SU-DHL-6 (cell line): ENCODE measurements around the gene ZNF580.

Source experiments
- H2AFZ ChIP-seq: fragments of 200-600 bp; sonication (generic); 2 replicates; pipeline ENCODE4 v1.6.1; 2014; ENCODE audit warnings: low read depth, mild to moderate bottlenecking, moderate library complexity, mixed read lengths, antibody characterized with exemption, low read length; ENCODE audit not compliant: severe bottlenecking
- H3F3A ChIP-seq: fragments of 200-600 bp; shearing (Covaris generic); 2 replicates; pipeline ENCODE4 v1.6.0; 2016; ENCODE audit warnings: antibody characterized with exemption, mild to moderate bottlenecking; ENCODE audit not compliant: insufficient read depth
- H3K27ac ChIP-seq: fragments of 200-600 bp; sonication (generic); 2 replicates; pipeline ENCODE4 v1.5.1; 2016; ENCODE audit warnings: low read depth, mild to moderate bottlenecking, low read length, moderate library complexity, mixed read lengths
- H3K27me3 ChIP-seq: fragments of 200-600 bp; sonication (generic), shearing (Covaris generic); 2 replicates; pipeline ENCODE4 v1.6.0; 2014; ENCODE audit warnings: mild to moderate bottlenecking, low read length
- H3K36me3 ChIP-seq: fragments of 200-600 bp; sonication (generic); 2 replicates; pipeline ENCODE4 v1.6.1; 2014; ENCODE audit warnings: mild to moderate bottlenecking, low read length, mixed read lengths
- H3K4me2 ChIP-seq: fragments of 300-600, 200-600 bp; shearing (Covaris generic), sonication (generic); 2 replicates; pipeline ENCODE4 v1.6.0; 2014; ENCODE audit warnings: low read length, low read depth, mild to moderate bottlenecking; ENCODE audit not compliant: poor library complexity, severe bottlenecking
- H3K4me3 ChIP-seq: fragments of 200-600 bp; sonication (generic); 2 replicates; pipeline ENCODE4 v1.5.1; 2014; ENCODE audit warnings: antibody characterized with exemption, low read length, mild to moderate bottlenecking, mixed read lengths; ENCODE audit not compliant: insufficient read depth, poor library complexity, severe bottlenecking
- H3K79me2 ChIP-seq: fragments of 200-600 bp; sonication (generic); 2 replicates; pipeline ENCODE4 v1.6.1; 2014; ENCODE audit warnings: mild to moderate bottlenecking, low read length, moderate library complexity; ENCODE audit not compliant: insufficient read depth
- H3K9ac ChIP-seq: fragments of 200-600 bp; sonication (generic); 2 replicates; pipeline ENCODE4 v1.7.0; 2014; ENCODE audit warnings: mild to moderate bottlenecking, low read length
- H3K9me2 ChIP-seq: fragments of 200-600 bp; sonication (generic); replicated peaks from 2 replicates; pipeline ENCODE4 v1.6.1; 2014; ENCODE audit warnings: low read length; ENCODE audit not compliant: insufficient read depth
- H3K9me3 ChIP-seq: fragments of 200-600 bp; sonication (generic); 2 replicates; pipeline ENCODE4 v1.6.1; 2014; ENCODE audit warnings: low read length, mixed read lengths; ENCODE audit not compliant: insufficient read depth
- H4K20me1 ChIP-seq: fragments of 200-600 bp; sonication (generic); 2 replicates; pipeline ENCODE4 v1.6.1; 2014; ENCODE audit warnings: low read depth, mild to moderate bottlenecking, antibody characterized with exemption, low read length, moderate library complexity, mixed read lengths
- CTCF ChIP-seq: fragments of 200-600 bp; sonication (generic); IDR thresholded peaks from one replicate; pipeline ENCODE4 v1.5.1; 2017; ENCODE audit warnings: antibody characterized with exemption, mild to moderate bottlenecking, low read length, moderate library complexity; ENCODE audit not compliant: insufficient read depth, poor library complexity, severe bottlenecking
- EZH2phosphoT487 ChIP-seq: fragments of 200-600 bp; sonication (generic), shearing (Covaris generic); conservative IDR thresholded peaks from 2 replicates; pipeline ENCODE4 v1.6.1; 2018; ENCODE audit warnings: mild to moderate bottlenecking, antibody characterized with exemption, low read length, moderate library complexity, mixed read lengths

ZNF580 gene

GRCh38 chr19:55647732-55648584, 7.2 kb downstream of the ZNF580 start, which contains the start of gene CCDC106:
CCDC106 (plus strand) TSS chr19:55648212; CDS start chr19:55649047, 835 bp downstream.
- Histone ChIP-seq H3K27ac (peak within 1 kb of the TSS; percentile 95), H3K4me3 (peak within 1 kb of the TSS; percentile 69), H3K9me2 (no peaks in the 10 kb centered on the region), H3F3A (peaks cover 36% of the 10 kb centered on the region), H3K4me2 (peak within 1 kb of the TSS; percentile 87), H4K20me1 (no peaks in the 10 kb centered on the region), H3K79me2 (peaks cover 24% of the 10 kb centered on the region), H2AFZ (no peak within 1 kb of the TSS), H3K9me3 (no peaks in the 10 kb centered on the region), H3K36me3 (no peaks in the 10 kb centered on the region; the same call in 1 of the 2 replicates), H3K9ac (peak within 1 kb of the TSS; percentile 92), H3K27me3 (no peaks in the 10 kb centered on the region)
- TF ChIP-seq EZH2phosphoT487 (no peak), CTCF (no peak)

GRCh38 chr19:55648585-55649267, 7.9 kb downstream of the ZNF580 start:
- H3K9me3 ChIP-seq: no peaks in the 10 kb centered on the region
- H3K27ac ChIP-seq: peak overlapping the region; percentile 95
- H3K9ac ChIP-seq: peak overlapping the region; percentile 92
- no peak overlapping the region for H2AFZ ChIP-seq
- peaks cover 33% of the 10 kb centered on the region for H3F3A ChIP-seq
- H3K36me3 ChIP-seq: no peaks in the 10 kb centered on the region; the same call in 1 of the 2 replicates
- TF ChIP-seq CTCF (no peak), EZH2phosphoT487 (no peak)
- H3K4me3 ChIP-seq: peak overlapping the region; percentile 69
- no peaks in the 10 kb centered on the region for H4K20me1 ChIP-seq
- H3K9me2 ChIP-seq: no peaks in the 10 kb centered on the region
- peak overlapping the region; percentile 87 for H3K4me2 ChIP-seq
- peaks cover 22% of the 10 kb centered on the region for H3K79me2 ChIP-seq
- H3K27me3 ChIP-seq: no peaks in the 10 kb centered on the region

GRCh38 chr19:55649268-55650125, 8.7 kb downstream of the ZNF580 start:
- Histone ChIP-seq H3K9me2 (no peaks in the 10 kb centered on the region), H4K20me1 (no peaks in the 10 kb centered on the region), H3K9ac (peak overlapping the region; percentile 92), H3K27me3 (no peaks in the 10 kb centered on the region), H3F3A (peaks cover 26% of the 10 kb centered on the region), H3K36me3 (no peaks in the 10 kb centered on the region; the same call in 1 of the 2 replicates), H3K79me2 (peaks cover 15% of the 10 kb centered on the region), H3K4me3 (no peak overlapping the region), H3K9me3 (no peaks in the 10 kb centered on the region), H2AFZ (no peak overlapping the region), H3K4me2 (peak overlapping the region; percentile 87), H3K27ac (peak overlapping the region; percentile 95)
- no peak for TF ChIP-seq CTCF
- TF ChIP-seq EZH2phosphoT487: no peak
